ENCODE data around the gene MYCL. TPM values are rescaled to one million over a fixed set of nuclear protein-coding genes. Genes with fewer than 3 reads are reported as not detected.

MYCL gene
- total RNA-seq, 6 experiments from 2014 or later, result 0.75 to 20.5 (median 6.1) TPM

- no peaks in the 10 kb centered on the region for H3K4me1 ChIP-seq
- no peak overlapping the region for H3K4me3 ChIP-seq
- intact Hi-C loops (cut with DNase I), result no loop called here
- TF ChIP-seq, protein P1, sequence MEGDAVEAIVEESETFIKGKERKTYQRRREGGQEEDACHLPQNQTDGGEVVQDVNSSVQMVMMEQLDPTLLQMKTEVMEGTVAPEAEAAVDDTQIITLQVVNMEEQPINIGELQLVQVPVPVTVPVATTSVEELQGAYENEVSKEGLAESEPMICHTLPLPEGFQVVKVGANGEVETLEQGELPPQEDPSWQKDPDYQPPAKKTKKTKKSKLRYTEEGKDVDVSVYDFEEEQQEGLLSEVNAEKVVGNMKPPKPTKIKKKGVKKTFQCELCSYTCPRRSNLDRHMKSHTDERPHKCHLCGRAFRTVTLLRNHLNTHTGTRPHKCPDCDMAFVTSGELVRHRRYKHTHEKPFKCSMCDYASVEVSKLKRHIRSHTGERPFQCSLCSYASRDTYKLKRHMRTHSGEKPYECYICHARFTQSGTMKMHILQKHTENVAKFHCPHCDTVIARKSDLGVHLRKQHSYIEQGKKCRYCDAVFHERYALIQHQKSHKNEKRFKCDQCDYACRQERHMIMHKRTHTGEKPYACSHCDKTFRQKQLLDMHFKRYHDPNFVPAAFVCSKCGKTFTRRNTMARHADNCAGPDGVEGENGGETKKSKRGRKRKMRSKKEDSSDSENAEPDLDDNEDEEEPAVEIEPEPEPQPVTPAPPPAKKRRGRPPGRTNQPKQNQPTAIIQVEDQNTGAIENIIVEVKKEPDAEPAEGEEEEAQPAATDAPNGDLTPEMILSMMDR (IDR thresholded peaks at IDR 0.05), result no peak
- TF ChIP-seq POLR2A (IDR thresholded peaks at IDR 0.05), result no peak
- H3K27ac ChIP-seq, result no peak overlapping the region
- H3K27me3 ChIP-seq, result no peaks in the 10 kb centered on the region
- DNase-seq, result no peak
- no peaks in the 10 kb centered on the region for H3K36me3 ChIP-seq
- no peak for ATAC-seq
- H3K9me3 ChIP-seq, result no peaks in the 10 kb centered on the region
- WGBS (ENCODE audit: insufficient coverage, low coverage, low lambda C conversion rate, missing lambda C conversion rate), result 80% methylated on average over 1 of the region's 1 CpG
Measured at GRCh38 chr1:39865762-39866161, 36.0 kb downstream of the MYCL start.

DNA sequence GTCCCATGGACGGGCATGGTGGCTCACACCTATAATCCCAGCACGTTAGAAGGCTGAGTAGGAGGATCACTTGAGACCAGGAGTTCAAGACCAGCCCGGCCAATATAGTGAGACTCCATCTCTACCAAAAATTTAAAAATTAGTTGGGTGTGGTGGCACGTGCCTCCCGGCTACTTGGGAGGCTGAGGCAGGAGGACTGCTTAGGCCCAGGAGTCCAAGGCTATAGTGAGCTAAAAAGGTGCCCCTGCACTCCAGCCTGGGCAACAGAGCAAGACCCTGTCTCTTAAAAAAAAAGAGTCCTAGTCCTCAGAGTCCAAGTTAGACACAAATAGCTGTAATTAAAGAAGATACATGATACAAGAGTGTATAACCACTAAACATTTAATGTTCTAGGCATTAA is 38.5 kb downstream of the MYCL start:
- intact Hi-C loops (cut with DNase I), result no loop called here
- ATAC-seq, result no peak
- TF ChIP-seq POLR2A (IDR thresholded peaks at IDR 0.05), result no peak
- TF ChIP-seq, protein P1 (IDR thresholded peaks at IDR 0.05), result no peak

DNA sequence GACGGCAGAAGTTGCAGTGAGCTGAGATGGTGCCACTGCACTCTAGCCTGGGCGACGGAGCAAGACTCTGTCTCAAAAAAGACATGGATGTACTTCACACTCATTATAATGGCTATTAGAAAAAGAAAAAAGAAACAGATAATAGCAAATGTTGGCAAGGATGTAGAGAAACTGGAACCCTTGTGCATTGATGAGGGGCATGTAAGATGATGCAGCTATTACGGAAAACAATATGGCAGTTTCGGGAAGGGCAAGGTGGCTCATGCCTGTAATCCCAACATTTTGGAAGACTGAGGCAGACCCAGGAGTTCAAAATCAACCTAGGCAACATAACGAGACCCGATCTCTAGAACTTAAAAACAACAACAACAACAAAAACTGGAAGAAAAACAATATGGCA is 40.7 kb downstream of the MYCL start:
- WGBS (ENCODE audit: insufficient coverage, low coverage, low lambda C conversion rate, missing lambda C conversion rate), result 94% methylated on average over 3 of the region's 7 CpGs
- Histone ChIP-seq H3K4me3 (no peak overlapping the region), H3K4me1 (no peaks in the 10 kb centered on the region), H3K9me3 (no peaks in the 10 kb centered on the region), H3K27ac (no peak overlapping the region), H3K27me3 (no peaks in the 10 kb centered on the region), H3K36me3 (no peaks in the 10 kb centered on the region)
- intact Hi-C loops (cut with DNase I), result no loop called here
- TF ChIP-seq POLR2A (IDR thresholded peaks at IDR 0.05), result no peak
- TF ChIP-seq, protein P1 (IDR thresholded peaks at IDR 0.05), result no peak
- DNase-seq (no peak), ATAC-seq (no peak)

More for the DNA sequence above, 38.5 kb downstream of the MYCL start:
- Histone ChIP-seq H3K9me3 (no peaks in the 10 kb centered on the region), H3K4me1 (no peaks in the 10 kb centered on the region), H3K27ac (no peak overlapping the region), H3K4me3 (no peak overlapping the region), H3K27me3 (no peaks in the 10 kb centered on the region), H3K36me3 (no peaks in the 10 kb centered on the region)
- no peak for DNase-seq
- 84% methylated on average over 5 of the region's 5 CpGs for WGBS (ENCODE audit: insufficient coverage, low coverage, low lambda C conversion rate, missing lambda C conversion rate)

DNA sequence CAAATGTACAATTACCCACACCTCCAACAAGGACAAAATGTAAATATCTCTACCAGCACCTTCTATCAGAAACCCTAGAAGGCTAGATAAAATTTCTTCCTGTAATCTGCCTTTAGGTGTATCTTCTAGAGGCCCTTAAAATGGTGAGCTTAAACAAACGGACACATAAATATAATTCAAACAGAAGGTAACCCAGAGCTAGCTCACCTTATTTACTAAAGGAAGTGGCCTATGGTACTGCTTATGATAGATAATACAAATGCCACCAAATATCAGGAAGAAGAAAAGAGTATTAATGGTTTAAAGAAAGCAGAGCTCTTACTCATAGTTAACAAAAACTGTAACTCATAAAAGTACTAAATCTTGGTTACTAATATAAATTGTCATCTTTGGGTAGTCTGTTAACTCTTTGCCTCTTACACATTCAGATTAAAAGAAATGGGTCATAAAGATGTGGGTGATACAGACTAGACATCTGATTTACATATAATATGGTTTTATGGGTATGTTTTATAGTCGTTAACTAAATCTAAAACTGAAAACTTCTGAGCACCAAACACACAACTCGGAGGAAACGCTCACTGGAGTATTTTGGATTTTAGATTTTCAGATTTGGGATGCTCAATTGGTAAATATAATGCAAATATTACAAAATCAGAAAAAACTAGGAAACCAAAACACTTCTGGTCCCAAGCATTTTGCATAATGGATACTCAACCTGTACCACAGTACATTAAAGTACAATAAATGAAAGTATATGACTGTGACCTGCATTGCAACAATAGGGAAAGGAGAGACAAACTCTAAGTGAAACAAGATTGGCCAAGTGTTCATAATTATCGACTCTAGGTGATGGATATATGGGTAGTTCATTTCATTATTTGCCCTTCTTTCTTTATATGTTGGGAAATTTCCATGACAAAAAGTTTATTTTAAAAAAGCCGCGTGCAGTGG is 41.6 kb downstream of the MYCL start:
- H3K9me3 ChIP-seq, result no peaks in the 10 kb centered on the region
- WGBS (ENCODE audit: insufficient coverage, low coverage, low lambda C conversion rate, missing lambda C conversion rate), result 84% methylated on average over 7 of the region's 7 CpGs
- no peaks in the 10 kb centered on the region for H3K36me3 ChIP-seq
- no peaks in the 10 kb centered on the region for H3K4me1 ChIP-seq
- H3K4me3 ChIP-seq, result no peak overlapping the region
- intact Hi-C loops (cut with DNase I), result no loop called here
- H3K27me3 ChIP-seq, result no peaks in the 10 kb centered on the region
- H3K27ac ChIP-seq, result no peak overlapping the region
- no peak for DNase-seq
- TF ChIP-seq, protein P1 (IDR thresholded peaks at IDR 0.05), result no peak
- TF ChIP-seq POLR2A (IDR thresholded peaks at IDR 0.05), result no peak
- no peak for ATAC-seq

Measured in right lobe of liver (tissue), 6 donors.